ENCODE measurements around the gene CRP. TPM values are rescaled to one million over a fixed set of nuclear protein-coding genes. Genes with fewer than 3 reads are reported as not detected.

The CRP gene
- total and polyA plus RNA-seq, 2 of the 13 experiments (the other 11 are each of a cell fraction or from before 2014, with no cell fraction given): not detected

- H3K9ac ChIP-seq (ENCODE audit: insufficient read depth, low read depth, low read length): no peak overlapping the region
- H3K79me2 ChIP-seq (ENCODE audit: insufficient read depth, low read length): no peaks in the 10 kb centered on the region
- H4K20me1 ChIP-seq (ENCODE audit: insufficient read depth, low read length): no peaks in the 10 kb centered on the region
- ChIA-PET POLR2A (no interaction called here), CTCF (ENCODE audit: low intra/inter-chr PET ratio, low total read pairs) (no interaction called here)
- FAIRE-seq (no peak), ATAC-seq (no peak), DNase-seq (ENCODE audit: low spot score) (no peak)
- no TSS peak for BruUV-seq (replicated peaks)
- no peaks in the 10 kb centered on the region for H3K36me3 ChIP-seq (replicated peaks in 1 of 2; ENCODE audit: control insufficient read depth in 1 of 2, insufficient read depth in 2 of 2, low read length in 2 of 2)
- no peak overlapping the region for H3K4me3 ChIP-seq (replicated peaks in 1 of 3; ENCODE audit: insufficient read depth in 1 of 3, low read depth in 2 of 3, low read length in 3 of 3)
- peaks cover 42% of the 10 kb centered on the region for H3K9me3 ChIP-seq (ENCODE audit: low read length)
- WGBS (ENCODE audit: low lambda C conversion rate): 2% methylated on average over 2 of the region's 2 CpGs
- H3K4me2 ChIP-seq (ENCODE audit: low read depth, low read length): no peak overlapping the region
- no peak overlapping the region for H2AFZ ChIP-seq (ENCODE audit: low read length)
- no peaks in the 10 kb centered on the region for H3K27me3 ChIP-seq (ENCODE audit: control insufficient read depth in 1 of 2, insufficient read depth in 2 of 2, low read length in 2 of 2)
- in situ Hi-C loops (cut with HindIII; ENCODE audit: extremely low pct_ligation_motif_present, low pct_unique_long_range_greater_than_20kb): no loop called here
- no peak overlapping the region for H3K27ac ChIP-seq (ENCODE audit: extremely low read length, insufficient read depth, low read length)
- TF ChIP-seq MAFK (conservative IDR thresholded peaks at IDR 0.05 in 1 of 2, IDR thresholded peaks at IDR 0.05 in 1 of 2; ENCODE audit: low read length in 2 of 2) (peak; percentile 56 to 80), MAFF (IDR thresholded peaks at IDR 0.05; ENCODE audit: low read depth, low read length) (peak; percentile 49; the same call in 1 of the 2 replicates), LRRFIP1 (CRISPR knock-in tag; conservative IDR thresholded peaks at IDR 0.05) (no peak)
- H3K4me1 ChIP-seq (ENCODE audit: insufficient read depth, low read length): no peaks in the 10 kb centered on the region
- intact Hi-C loops (cut with micrococcal nuclease; ENCODE audit: unreplicated experiment): no loop called here
Observed at GRCh38 chr1:159719990-159720389, 5.6 kb upstream of the CRP start.

GRCh38 chr1:159715855-159716254 lies 1.5 kb upstream of the CRP start:
- no peak for ATAC-seq
- WGBS (ENCODE audit: low lambda C conversion rate): 0% methylated on average over 1 of the region's 1 CpG

More at GRCh38 chr1:159715855-159716254, 1.5 kb upstream of the CRP start:
- intact Hi-C loops (cut with micrococcal nuclease; ENCODE audit: unreplicated experiment) (no loop called here), in situ Hi-C loops (cut with HindIII; ENCODE audit: extremely low pct_ligation_motif_present, low pct_unique_long_range_greater_than_20kb) (no loop called here)
- ChIA-PET POLR2A (no interaction called here), CTCF (ENCODE audit: low intra/inter-chr PET ratio, low total read pairs) (no interaction called here)
- no peaks in the 10 kb centered on the region for H4K20me1 ChIP-seq (ENCODE audit: insufficient read depth, low read length)
- TF ChIP-seq TARDBP (CRISPR knock-in tag; IDR thresholded peaks at IDR 0.05): no peak
- no TSS peak for BruUV-seq (replicated peaks)
- no peak for FAIRE-seq
- H3K4me1 ChIP-seq (ENCODE audit: insufficient read depth, low read length): peaks cover 10% of the 10 kb centered on the region; the same call in 1 of the 2 replicates
- H3K4me3 ChIP-seq (replicated peaks in 1 of 3; ENCODE audit: insufficient read depth in 1 of 3, low read depth in 2 of 3, low read length in 3 of 3): no peak overlapping the region
- H3K79me2 ChIP-seq (ENCODE audit: insufficient read depth, low read length): no peaks in the 10 kb centered on the region
- no peak overlapping the region for H2AFZ ChIP-seq (ENCODE audit: low read length)
- DNase-seq (ENCODE audit: low spot score): no peak
- H3K9ac ChIP-seq (ENCODE audit: insufficient read depth, low read depth, low read length): no peak overlapping the region
- H3K36me3 ChIP-seq (replicated peaks in 1 of 2; ENCODE audit: control insufficient read depth in 1 of 2, insufficient read depth in 2 of 2, low read length in 2 of 2): no peaks in the 10 kb centered on the region
- no peak overlapping the region for H3K4me2 ChIP-seq (ENCODE audit: low read depth, low read length)
- H3K27ac ChIP-seq (ENCODE audit: extremely low read length, insufficient read depth, low read length): no peak overlapping the region
- peaks cover 36% of the 10 kb centered on the region for H3K9me3 ChIP-seq (ENCODE audit: low read length)
- H3K27me3 ChIP-seq (ENCODE audit: control insufficient read depth in 1 of 2, insufficient read depth in 2 of 2, low read length in 2 of 2): no peaks in the 10 kb centered on the region

Measured in HepG2 (cell line).